B cell (primary cell): ENCODE data around the gene PROC. TPM values are rescaled to one million over a fixed set of nuclear protein-coding genes. Genes with fewer than 3 reads are reported as not detected.

ENCODE experiments used
- ATAC-seq: fragments of 200-7000 bp; cut with Tn5 transposase; one replicate; pipeline ENCODE4 v1.10.0; 2021; ENCODE audit warnings: low read depth, mild to moderate bottlenecking, moderate number of reproducible peaks, moderate library complexity
- CTCF ChIA-PET: fragments of 350-600 bp; sonication (Branson Sonifier 250); formaldehyde crosslinking; loops from one replicate; lab custom pipeline; 2021; ENCODE audit warnings: antibody characterized with exemption, inconsistent platforms; lab: Charles Lee
- POLR2A ChIA-PET: fragments of 350-600 bp; sonication (Branson Sonifier 250); formaldehyde crosslinking; loops from one replicate; lab custom pipeline; 2021; ENCODE audit warnings: antibody characterized with exemption; lab: Charles Lee
- DNase-seq: peaks from one replicate; pipeline ENCODE4 v3.0.0; 2013
- H2AFZ ChIP-seq: 2 replicates; pipeline ENCODE4 v1.6.1; 2012; ENCODE audit warnings: mild to moderate bottlenecking, low read depth, low read length; ENCODE audit not compliant: insufficient read depth, poor library complexity, severe bottlenecking
- H3K27ac ChIP-seq, 2 donors: 1 replicate in 1 of 2; 2 replicates in 1 of 2; pipeline ENCODE4 v1.5.1; 2012 to 2013; ENCODE audit warnings: low read length in 2 of 2, mild to moderate bottlenecking in 2 of 2, moderate library complexity in 1 of 2
- H3K27me3 ChIP-seq, 4 experiments: fragments of 200-600 bp in 1 of 4; sonication (generic) in 1 of 4; replicated peaks in 1 of 4; 1 replicate in 2 of 4; 2 replicates in 2 of 4; pipeline versions ENCODE4 v1.6.1 to v1.7.0; 2013 to 2016; ENCODE audit warnings: low read length in 3 of 4, mild to moderate bottlenecking in 2 of 4, mixed read lengths in 1 of 4, moderate library complexity in 1 of 4; ENCODE audit not compliant: insufficient read depth in 4 of 4, control insufficient read depth in 3 of 4; ENCODE audit errors: control extremely low read depth in 1 of 4
- H3K36me3 ChIP-seq, 2 experiments: replicated peaks in 1 of 2; 1 replicate in 1 of 2; 2 replicates in 1 of 2; pipeline versions ENCODE4 v1.6.1 to v1.7.1; 2013; ENCODE audit warnings: low read length in 1 of 2; ENCODE audit not compliant: insufficient read depth in 2 of 2, control insufficient read depth in 1 of 2; ENCODE audit errors: control extremely low read depth in 1 of 2, extremely low read depth in 1 of 2
- H3K4me1 ChIP-seq, 2 donors: fragments of 200-600 bp in 1 of 2; sonication (generic) in 1 of 2; 1 replicate in 1 of 2; 2 replicates in 1 of 2; pipeline versions ENCODE4 v1.5.1 to v1.6.1; 2013 to 2017; ENCODE audit warnings: low read length in 2 of 2; ENCODE audit not compliant: control insufficient read depth in 2 of 2, insufficient read depth in 2 of 2
- H3K4me2 ChIP-seq: replicated peaks from 2 replicates; pipeline ENCODE3; 2012; ENCODE audit warnings: mild to moderate bottlenecking, low read depth, low read length; ENCODE audit not compliant: poor library complexity, severe bottlenecking
- H3K4me3 ChIP-seq, 5 experiments: fragments of 200-600 bp in 1 of 5; sonication (generic) in 1 of 5; 1 replicate in 3 of 5; 2 replicates in 2 of 5; pipeline versions ENCODE4 v1.5.1 to v1.7.0; 2011 to 2016; ENCODE audit warnings: low read length in 4 of 5, mild to moderate bottlenecking in 4 of 5, low read depth in 2 of 5, control low read depth in 1 of 5, moderate library complexity in 1 of 5; ENCODE audit not compliant: insufficient read depth in 1 of 5; ENCODE audit errors: control extremely low read depth in 1 of 5, extremely low read depth in 1 of 5
- H3K79me2 ChIP-seq: fragments of 200-600 bp; sonication (generic); one replicate; pipeline ENCODE4 v1.6.0; 2016; ENCODE audit warnings: low read length; ENCODE audit not compliant: control insufficient read depth, insufficient read depth
- H3K9ac ChIP-seq: fragments of 200-600 bp; sonication (generic); 2 replicates; pipeline ENCODE4 v1.6.1; 2017; ENCODE audit warnings: mild to moderate bottlenecking, low read length, moderate library complexity
- H3K9me3 ChIP-seq, 3 donors: one replicate each; pipeline versions ENCODE4 v1.6.1 to v1.7.1; 2013; ENCODE audit warnings: low read length in 2 of 3; ENCODE audit not compliant: control insufficient read depth in 2 of 3, insufficient read depth in 1 of 3; ENCODE audit errors: control extremely low read depth in 1 of 3
- H4K20me1 ChIP-seq: 2 replicates; pipeline ENCODE4 v1.6.0; 2012; ENCODE audit warnings: mild to moderate bottlenecking, low read length; ENCODE audit not compliant: insufficient read depth, control insufficient read depth, poor library complexity, severe bottlenecking
- H3K27ac Mint-ChIP-seq: one replicate; pipeline ENCODE4 v1.8.0; 2021; ENCODE audit warnings: mixed read lengths
- H3K27me3 Mint-ChIP-seq: one replicate; pipeline ENCODE4 v1.8.0; 2021; ENCODE audit warnings: mixed read lengths
- H3K4me1 Mint-ChIP-seq: one replicate; pipeline ENCODE4 v1.8.0; 2021; ENCODE audit warnings: mixed read lengths
- H3K4me3 Mint-ChIP-seq: one replicate; pipeline ENCODE4 v1.8.0; 2021; ENCODE audit warnings: mixed read lengths
- H3K9me3 Mint-ChIP-seq: one replicate; pipeline ENCODE4 v1.8.0; 2022; ENCODE audit warnings: mixed read lengths; ENCODE audit not compliant: insufficient read depth
- CTCF ChIP-seq: fragments of 200-600 bp; IDR thresholded peaks from one replicate; pipeline ENCODE4 v1.8.0; 2022; ENCODE audit warnings: antibody characterized with exemption, mild to moderate bottlenecking
- EZH2 ChIP-seq: IDR thresholded peaks from 2 replicates; pipeline ENCODE4 v1.6.1; 2012; ENCODE audit warnings: borderline replicate concordance, low read depth, mild to moderate bottlenecking, moderate library complexity, low read length; ENCODE audit not compliant: insufficient read depth, poor library complexity, severe bottlenecking
- WGBS: methylation state at CpG from one replicate; pipeline ENCODE4 v1.1.5; 2013; ENCODE audit warnings: missing lambda C conversion rate; ENCODE audit not compliant: insufficient coverage; 5-methylcytosine and 5-hydroxymethylcytosine counted together
- intact Hi-C: fragments of 100-400 bp; cut with micrococcal nuclease; formaldehyde crosslinking; loops from one replicate; pipeline ENCODE4 v1.10.0; 2022
- polyA plus RNA-seq: library from polyadenylated mRNA; depleted of rRNA; stranded (reverse); fragments of >200 nt; gene quantifications from 2 replicates; pipeline ENCODE4 v1.2.3, GENCODE V29; 2012
- total RNA-seq, 2 donors: library from RNA; stranded (reverse); fragments of 120-200 nt in 1 of 2; gene quantifications; 1 replicate in 1 of 2; 2 replicates in 1 of 2; pipeline versions ENCODE4 v1.2.3 to v1.2.4, GENCODE V29; 2013 to 2022

Gene PROC
- total and polyA plus RNA-seq, 2 donors (not counting 1 experiment from before 2014, with no cell fraction given): 0.40 TPM; not detected in 1

DNA sequence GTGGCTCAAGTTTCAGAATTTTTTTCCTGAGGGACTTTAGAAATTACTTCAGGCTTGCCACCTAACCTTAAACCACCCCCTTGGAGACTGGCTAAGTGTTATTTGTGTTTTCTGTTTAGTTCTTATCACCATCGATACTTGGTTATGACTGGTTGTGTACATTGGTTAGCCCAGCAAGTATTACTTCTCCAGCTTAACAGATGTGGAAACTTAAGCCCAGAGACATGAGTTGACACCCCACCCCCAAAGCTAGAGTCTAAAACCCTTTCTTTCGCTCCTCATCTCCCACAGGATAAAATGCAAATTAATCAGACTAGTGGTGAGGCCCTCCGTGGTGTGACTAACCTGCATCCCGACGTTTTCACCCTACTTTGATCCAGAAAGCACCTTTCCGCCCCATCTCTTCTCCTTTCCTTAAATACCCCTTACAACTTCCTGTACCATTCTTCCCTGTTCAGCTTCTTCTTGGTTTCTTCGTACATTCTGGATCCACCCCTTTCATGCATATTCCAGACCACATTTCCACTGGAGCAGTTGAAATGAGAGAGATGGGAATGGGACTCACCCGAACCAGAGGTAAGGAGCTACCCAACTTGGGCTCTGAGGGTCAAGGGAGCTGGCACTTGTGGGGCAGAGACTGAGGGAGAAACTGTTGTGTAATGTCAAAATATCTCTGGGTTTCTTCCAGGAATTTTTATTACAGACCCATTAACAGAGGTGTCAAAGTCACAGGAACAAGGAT lies 29.6 kb upstream of the PROC start:
- intact Hi-C loops: loop anchor here (1.0 to 10.0 kb wide), 6 partner anchors 28 to 704 kb away; partner anchors contain the start of genes SAP130, SFT2D3 and UGGT1
- Histone ChIP-seq H3K27me3 (no peaks in the 10 kb centered on the region), H3K27ac (peak overlapping the region; percentile 97 to 99), H3K79me2 (peaks cover 40% of the 10 kb centered on the region), H3K9me3 (no peaks in the 10 kb centered on the region), H3K4me3 (peak overlapping the region; percentile 50 to 64 (median 64)), H3K9ac (peak overlapping the region; percentile 79), H3K4me2 (peak overlapping the region; percentile 89), H4K20me1 (peaks cover 32% of the 10 kb centered on the region), H3K4me1 (peaks cover 50 to 54% of the 10 kb centered on the region in 2 donors), H3K36me3 (peaks cover 0 to 4% of the 10 kb centered on the region in 2 experiments), H2AFZ (peak overlapping the region; percentile 32)
- no peak for TF ChIP-seq EZH2
- no peak for TF ChIP-seq CTCF
- H3K27ac Mint-ChIP-seq: peak overlapping the region; percentile 99
- ATAC-seq: peak; percentile 4
- ChIA-PET POLR2A (interaction anchor here (0.6 to 1.7 kb wide), 4 partner anchors 22 to 95 kb away, joined by 3 to 4 read pairs (median 3); partner anchors contain the start of gene ERCC3), CTCF (interaction anchor here (0.8 to 2.3 kb wide), 6 partner anchors 15 to 91 kb away, joined by 3 to 22 read pairs (median 4); no protein-coding TSS in a partner anchor)
- WGBS: 59% methylated on average over 6 of the region's 8 CpGs
- H3K9me3 Mint-ChIP-seq: no peaks in the 10 kb centered on the region
- no peak for DNase-seq
- H3K4me3 Mint-ChIP-seq: peak overlapping the region; percentile 92
- no peaks in the 10 kb centered on the region for H3K27me3 Mint-ChIP-seq
- H3K4me1 Mint-ChIP-seq: peaks cover 73% of the 10 kb centered on the region
